Measurements from ENCODE around the gene TMEM100.

The TMEM100 gene

DNA sequence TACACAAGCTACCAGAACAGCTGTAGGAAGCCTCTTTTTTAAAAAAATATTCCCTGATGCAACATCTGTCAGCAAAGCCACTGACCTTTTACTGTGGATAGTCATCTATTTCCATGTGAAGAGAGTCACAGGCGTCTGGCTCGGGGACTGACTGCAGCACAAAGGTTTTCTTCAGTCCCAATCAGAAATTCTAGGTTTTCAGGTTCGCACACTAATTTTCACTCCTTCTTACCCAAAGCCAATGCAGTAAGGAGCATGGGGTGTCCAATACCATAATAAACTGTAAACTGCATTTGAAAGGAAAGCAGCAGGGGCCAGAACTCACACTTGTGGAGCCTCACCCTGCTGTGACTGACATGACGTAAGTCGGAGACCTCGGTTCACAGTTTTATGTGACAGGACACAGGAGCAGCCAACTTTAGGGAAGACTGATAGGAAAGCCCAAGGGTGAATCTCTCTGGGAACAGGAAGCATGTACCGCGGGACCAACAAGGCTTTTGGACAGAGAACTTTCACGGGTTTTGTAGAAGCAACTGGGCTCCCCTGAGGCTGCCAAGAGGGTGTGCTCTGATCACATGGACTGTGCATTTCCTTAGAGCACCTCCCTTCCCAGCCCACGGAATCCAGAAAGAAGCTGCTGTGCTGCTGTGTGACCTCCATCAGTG lies 9.1 kb upstream of the TMEM100 start:
- Mint-ChIP-seq H3K4me1 (ENCODE audit: low read depth) (peaks cover 55% of the 10 kb centered on the region), H3K27me3 (peaks cover 52% of the 10 kb centered on the region), H3K4me3 (peak overlapping the region; percentile 13), H3K27ac (peak overlapping the region; percentile 71), H3K36me3 (ENCODE audit: low read depth) (no peaks in the 10 kb centered on the region), H3K9me3 (no peaks in the 10 kb centered on the region)

DNA sequence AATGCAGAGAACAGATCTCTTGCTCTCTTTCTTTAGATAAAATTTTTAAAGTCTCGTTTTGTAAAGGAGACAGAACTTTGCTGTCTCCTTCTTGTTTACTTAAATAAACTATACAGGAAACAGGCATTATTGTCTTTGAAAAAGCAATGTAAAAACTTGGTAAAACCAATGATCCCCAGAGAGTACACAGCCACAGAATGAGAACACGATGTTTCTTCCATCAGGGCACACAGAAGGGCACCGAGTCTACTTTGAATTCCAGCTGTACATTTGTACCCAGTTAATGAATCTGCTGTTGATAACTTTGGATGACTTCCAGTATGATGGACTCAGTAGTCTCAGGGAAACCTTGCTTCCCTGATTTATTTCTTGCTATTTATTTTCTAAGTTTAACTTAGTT lies 8.1 kb upstream of the TMEM100 start:
- peaks cover 59% of the 10 kb centered on the region for H3K27me3 Mint-ChIP-seq
- H3K9me3 Mint-ChIP-seq, result no peaks in the 10 kb centered on the region
- H3K27ac Mint-ChIP-seq, result no peak overlapping the region
- H3K4me1 Mint-ChIP-seq (ENCODE audit: low read depth), result peaks cover 53% of the 10 kb centered on the region
- no peak overlapping the region for H3K4me3 Mint-ChIP-seq
- H3K36me3 Mint-ChIP-seq (ENCODE audit: low read depth), result no peaks in the 10 kb centered on the region

DNA sequence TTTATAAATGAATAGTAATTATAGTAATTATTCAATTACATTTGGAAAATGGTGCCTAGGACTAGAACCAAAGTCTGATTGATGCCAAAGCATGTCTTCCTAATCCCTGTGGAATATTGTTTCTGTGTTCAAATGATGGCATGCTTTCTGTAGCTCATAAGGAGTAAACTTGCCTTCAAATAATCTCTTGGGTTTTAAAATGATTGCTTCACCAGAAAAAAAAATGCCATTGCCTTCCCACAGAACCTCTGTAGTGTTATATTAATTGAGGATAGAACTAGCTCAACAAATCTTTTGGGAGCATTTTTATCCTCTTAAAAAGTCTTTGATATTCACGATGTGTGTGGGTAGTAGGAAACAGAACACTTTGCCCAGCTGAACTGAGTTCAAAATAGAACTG lies 7.7 kb upstream of the TMEM100 start:
- Mint-ChIP-seq H3K4me3 (no peak overlapping the region), H3K27ac (no peak overlapping the region), H3K27me3 (peaks cover 62% of the 10 kb centered on the region), H3K9me3 (no peaks in the 10 kb centered on the region), H3K36me3 (ENCODE audit: low read depth) (no peaks in the 10 kb centered on the region), H3K4me1 (ENCODE audit: low read depth) (peaks cover 49% of the 10 kb centered on the region)

DNA sequence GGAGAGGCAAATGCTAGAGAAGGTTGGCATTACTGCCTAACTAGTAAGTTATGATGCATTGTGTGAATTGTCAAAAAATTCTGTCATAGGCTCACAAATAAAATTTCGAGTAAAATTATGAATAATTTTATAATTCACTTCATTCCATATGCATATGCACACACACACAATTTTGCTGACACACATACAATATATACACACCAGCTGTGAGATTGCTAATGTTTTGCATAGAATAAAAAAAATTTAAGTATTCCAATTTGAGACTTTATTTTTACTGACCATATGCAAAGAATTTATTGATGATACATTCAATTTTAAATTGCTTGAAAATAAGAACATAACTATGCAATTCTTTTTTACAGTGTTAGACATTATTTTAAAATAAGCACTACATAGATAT lies 6.8 kb upstream of the TMEM100 start:
- H3K4me1 Mint-ChIP-seq (ENCODE audit: low read depth), result peaks cover 40% of the 10 kb centered on the region
- H3K27ac Mint-ChIP-seq, result no peak overlapping the region
- H3K27me3 Mint-ChIP-seq, result peaks cover 71% of the 10 kb centered on the region
- no peak overlapping the region for H3K4me3 Mint-ChIP-seq
- no peaks in the 10 kb centered on the region for H3K9me3 Mint-ChIP-seq
- H3K36me3 Mint-ChIP-seq (ENCODE audit: low read depth), result no peaks in the 10 kb centered on the region

DNA sequence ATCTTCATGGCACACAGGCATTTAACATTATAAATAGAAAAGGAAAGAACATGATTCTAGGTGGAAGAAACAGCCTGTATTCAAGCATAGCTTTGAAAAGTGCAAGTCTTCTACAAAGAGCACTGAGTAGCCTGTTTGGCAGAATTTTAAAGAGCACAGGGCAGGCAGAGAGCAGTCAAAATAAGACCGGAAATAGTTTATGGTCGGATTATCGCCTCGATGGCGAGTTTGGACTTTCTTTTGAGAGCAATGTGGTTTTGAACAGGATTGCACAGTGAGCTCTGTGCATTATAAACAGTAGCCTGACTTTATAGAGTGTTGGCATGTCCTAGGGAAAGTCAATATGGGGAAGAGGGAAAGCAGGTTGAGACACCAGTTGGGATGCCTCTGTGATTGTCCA lies 6.2 kb upstream of the TMEM100 start:
- Mint-ChIP-seq H3K4me1 (ENCODE audit: low read depth) (peaks cover 33% of the 10 kb centered on the region), H3K27ac (no peak overlapping the region), H3K27me3 (peaks cover 75% of the 10 kb centered on the region), H3K4me3 (no peak overlapping the region), H3K36me3 (ENCODE audit: low read depth) (no peaks in the 10 kb centered on the region), H3K9me3 (no peaks in the 10 kb centered on the region)

DNA sequence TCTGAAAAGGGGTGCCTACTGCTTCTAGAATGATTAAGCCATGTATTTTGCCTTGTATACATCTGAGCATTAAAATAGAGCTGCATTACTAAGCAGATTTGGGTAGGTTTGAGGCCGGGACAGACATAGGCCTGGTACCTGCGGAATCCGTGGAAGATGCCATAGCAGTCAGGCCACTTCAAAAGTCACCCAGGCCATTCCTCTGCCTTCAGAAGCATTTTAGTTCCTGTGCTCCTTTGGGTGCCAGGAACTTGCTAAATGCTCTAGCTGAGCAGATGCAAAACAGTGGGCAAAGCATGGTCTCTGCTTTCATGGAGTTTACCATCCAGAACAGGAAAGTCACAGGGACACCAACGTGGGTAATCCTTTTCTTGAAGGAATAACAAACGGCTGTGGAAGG lies 5.7 kb upstream of the TMEM100 start:
- H3K27me3 Mint-ChIP-seq, result peaks cover 80% of the 10 kb centered on the region
- H3K27ac Mint-ChIP-seq, result no peak overlapping the region
- H3K9me3 Mint-ChIP-seq, result no peaks in the 10 kb centered on the region
- H3K36me3 Mint-ChIP-seq (ENCODE audit: low read depth), result no peaks in the 10 kb centered on the region
- peaks cover 29% of the 10 kb centered on the region for H3K4me1 Mint-ChIP-seq (ENCODE audit: low read depth)
- no peak overlapping the region for H3K4me3 Mint-ChIP-seq

DNA sequence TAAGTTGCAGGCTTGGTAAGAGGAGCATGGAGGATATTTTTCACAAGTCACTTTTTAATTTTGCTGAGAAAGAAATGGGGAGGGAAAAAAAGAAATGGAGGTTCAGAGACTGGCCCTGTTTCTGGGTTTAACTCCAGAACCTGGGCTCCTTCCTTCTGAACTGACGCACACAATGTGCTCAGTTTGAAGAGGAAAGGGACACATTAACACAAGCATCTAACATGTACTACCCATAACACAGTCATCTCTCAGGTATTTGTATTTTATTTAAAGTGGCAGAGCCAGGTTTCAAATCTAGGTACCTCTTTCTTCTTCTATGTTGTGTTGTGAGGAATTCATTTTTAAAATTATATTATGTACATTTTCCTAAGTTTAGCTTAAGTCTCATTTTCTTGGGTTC lies 5.3 kb upstream of the TMEM100 start:
- Mint-ChIP-seq H3K27me3 (peaks cover 81% of the 10 kb centered on the region), H3K9me3 (no peaks in the 10 kb centered on the region), H3K4me1 (ENCODE audit: low read depth) (peaks cover 25% of the 10 kb centered on the region), H3K36me3 (ENCODE audit: low read depth) (no peaks in the 10 kb centered on the region), H3K27ac (no peak overlapping the region), H3K4me3 (no peak overlapping the region)

DNA sequence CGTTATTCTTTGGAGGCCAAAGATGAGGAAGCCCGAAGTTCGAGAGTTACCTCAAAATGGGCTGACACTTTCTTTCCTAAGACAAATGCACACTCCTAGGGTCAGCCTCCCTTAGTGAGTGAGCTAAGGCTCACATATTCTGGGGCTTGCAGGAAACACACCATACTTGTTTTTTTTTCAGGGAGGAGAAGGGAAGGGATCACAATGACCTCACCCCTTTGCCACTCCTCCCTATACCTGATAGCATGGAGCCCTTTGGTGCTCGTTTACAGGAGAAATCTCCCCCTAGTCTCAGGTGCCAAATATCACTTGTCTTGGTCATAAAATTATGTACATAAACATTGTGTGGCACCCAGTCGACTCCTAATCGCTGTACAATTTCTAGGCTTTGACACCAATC lies 4.6 kb upstream of the TMEM100 start:
- peaks cover 81% of the 10 kb centered on the region for H3K27me3 Mint-ChIP-seq
- no peaks in the 10 kb centered on the region for H3K36me3 Mint-ChIP-seq (ENCODE audit: low read depth)
- no peak overlapping the region for H3K27ac Mint-ChIP-seq
- H3K4me1 Mint-ChIP-seq (ENCODE audit: low read depth), result peaks cover 21% of the 10 kb centered on the region
- H3K4me3 Mint-ChIP-seq, result no peak overlapping the region
- no peaks in the 10 kb centered on the region for H3K9me3 Mint-ChIP-seq

DNA sequence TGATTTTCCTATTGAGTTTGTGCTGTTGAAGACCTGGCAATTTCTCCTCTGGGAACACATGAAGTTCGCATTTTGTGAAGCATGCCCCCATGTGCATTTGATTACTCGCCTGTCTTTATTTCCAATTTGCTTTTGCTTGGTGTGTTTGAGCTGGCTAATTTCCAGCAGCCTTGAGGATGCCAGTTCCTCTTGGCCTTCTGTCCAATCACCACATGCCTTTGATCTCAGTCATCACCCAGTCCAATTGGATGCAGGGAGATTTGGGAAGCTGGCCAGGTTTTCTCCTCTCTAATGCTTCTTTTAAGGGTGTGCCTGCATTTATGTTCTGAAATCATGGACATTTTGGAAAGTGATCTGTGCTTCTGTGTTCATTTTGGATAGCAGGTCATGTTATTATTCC lies 3.8 kb upstream of the TMEM100 start:
- Mint-ChIP-seq H3K4me1 (ENCODE audit: low read depth) (peaks cover 13% of the 10 kb centered on the region), H3K9me3 (no peaks in the 10 kb centered on the region), H3K4me3 (no peak overlapping the region), H3K27me3 (peaks cover 80% of the 10 kb centered on the region), H3K27ac (no peak overlapping the region), H3K36me3 (ENCODE audit: low read depth) (no peaks in the 10 kb centered on the region)

DNA sequence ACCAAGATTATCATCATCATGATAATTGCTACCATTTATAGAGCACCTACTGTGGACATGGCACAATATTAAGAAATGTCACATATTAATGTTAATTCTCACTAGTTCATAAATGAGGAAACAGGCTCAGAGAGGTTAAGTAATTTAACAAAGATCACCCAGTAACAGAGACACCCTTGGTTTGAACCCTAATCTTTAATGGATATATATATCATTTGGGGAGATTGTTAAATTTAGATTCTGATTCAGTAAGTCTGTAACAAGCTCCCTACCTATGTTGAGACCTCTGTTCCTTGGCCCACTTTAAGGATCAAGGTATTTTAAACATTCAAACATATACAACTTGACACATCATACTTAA lies 804 bp upstream of the TMEM100 start:
- no peaks in the 10 kb centered on the region for H3K36me3 Mint-ChIP-seq (ENCODE audit: low read depth)

DNA sequence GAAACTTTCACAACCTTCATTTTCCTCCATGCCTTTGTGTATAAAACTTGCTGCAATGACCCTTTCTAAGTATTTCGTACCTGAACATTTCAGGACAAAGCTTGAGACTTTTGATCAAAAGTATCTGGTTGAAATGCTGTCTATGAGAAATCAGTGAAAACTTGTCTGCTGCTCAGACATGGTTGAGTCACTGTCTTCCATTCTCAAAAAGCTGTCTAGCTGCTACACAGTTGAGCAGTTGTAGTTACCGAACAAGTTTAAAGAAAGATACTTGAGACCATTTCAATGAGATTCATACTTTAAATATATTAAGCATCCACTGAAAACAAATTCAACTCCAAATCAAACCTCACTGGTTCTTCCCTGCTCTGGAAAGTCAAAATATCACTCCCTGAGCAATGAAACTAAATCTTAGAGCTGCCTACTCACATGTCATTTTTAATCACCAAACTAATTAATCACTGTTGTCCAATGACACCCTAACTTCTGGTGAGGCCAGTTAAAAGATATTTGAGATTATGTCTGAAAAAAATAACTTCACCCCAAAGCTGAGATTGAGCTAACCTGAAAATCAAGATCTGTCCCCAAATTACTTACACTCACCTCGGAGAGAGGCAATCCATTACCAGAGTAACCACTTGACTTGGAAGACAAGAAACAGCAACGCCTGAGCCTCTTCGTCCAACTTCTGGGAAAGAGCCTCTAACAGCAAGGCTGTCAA lies 488 bp downstream of the TMEM100 start:
- Mint-ChIP-seq H3K9me3 (no peaks in the 10 kb centered on the region), H3K4me3 (no peak overlapping the region), H3K27ac (no peak overlapping the region), H3K4me1 (ENCODE audit: low read depth) (peaks cover 4% of the 10 kb centered on the region), H3K36me3 (ENCODE audit: low read depth) (no peaks in the 10 kb centered on the region), H3K27me3 (peaks cover 67% of the 10 kb centered on the region)

More for the DNA sequence above, 804 bp upstream of the TMEM100 start:
- H3K4me3 Mint-ChIP-seq, result no peak overlapping the region
- H3K27ac Mint-ChIP-seq, result no peak overlapping the region
- H3K9me3 Mint-ChIP-seq, result no peaks in the 10 kb centered on the region
- H3K4me1 Mint-ChIP-seq (ENCODE audit: low read depth), result peaks cover 4% of the 10 kb centered on the region
- peaks cover 77% of the 10 kb centered on the region for H3K27me3 Mint-ChIP-seq

DNA sequence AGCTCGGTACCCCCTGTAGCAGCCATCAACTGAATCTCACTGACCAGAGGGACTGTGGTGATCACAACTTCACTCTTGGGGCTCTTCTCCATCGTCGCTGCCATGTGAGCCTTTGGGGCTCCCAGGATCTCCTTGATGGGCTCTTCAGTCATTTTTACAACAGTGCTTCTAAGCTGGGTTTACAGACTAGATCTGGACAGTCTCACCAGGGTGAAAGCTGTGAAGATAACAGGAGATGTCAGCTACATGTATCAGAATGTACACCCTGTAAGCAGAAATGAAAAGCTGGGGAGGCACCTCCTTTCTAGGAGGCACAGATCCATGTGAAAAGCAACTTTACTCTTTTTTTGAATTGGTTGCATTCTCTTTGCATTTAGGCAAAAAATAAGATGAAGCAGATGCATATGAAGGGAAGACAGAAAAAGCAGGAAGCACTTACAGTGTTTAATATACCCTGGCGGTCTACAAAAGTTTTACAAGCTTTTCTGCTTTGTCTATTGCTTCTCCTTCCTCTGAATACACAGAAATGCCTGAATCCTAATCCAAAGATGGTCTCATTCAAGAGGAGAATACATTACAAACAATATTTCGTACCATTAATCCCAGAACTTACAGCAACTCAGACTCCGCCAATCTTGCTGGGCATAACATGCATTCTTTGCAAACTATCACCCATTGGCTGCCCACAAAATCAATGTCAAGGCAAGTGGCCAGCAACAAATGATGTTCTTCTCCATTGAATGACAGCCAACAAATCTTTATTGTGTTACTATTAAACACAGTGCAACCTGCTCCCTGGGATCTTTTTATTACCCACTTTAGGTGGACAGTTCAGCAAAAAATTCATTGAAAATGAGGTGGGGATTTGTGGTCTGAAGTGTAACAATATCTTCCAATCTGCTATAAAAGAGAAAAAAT lies 1.5 kb downstream of the TMEM100 start:
- Mint-ChIP-seq H3K4me1 (ENCODE audit: low read depth) (peaks cover 4% of the 10 kb centered on the region), H3K27me3 (peaks cover 57% of the 10 kb centered on the region), H3K9me3 (no peaks in the 10 kb centered on the region), H3K4me3 (no peak overlapping the region), H3K36me3 (ENCODE audit: low read depth) (no peaks in the 10 kb centered on the region), H3K27ac (no peak overlapping the region)

DNA sequence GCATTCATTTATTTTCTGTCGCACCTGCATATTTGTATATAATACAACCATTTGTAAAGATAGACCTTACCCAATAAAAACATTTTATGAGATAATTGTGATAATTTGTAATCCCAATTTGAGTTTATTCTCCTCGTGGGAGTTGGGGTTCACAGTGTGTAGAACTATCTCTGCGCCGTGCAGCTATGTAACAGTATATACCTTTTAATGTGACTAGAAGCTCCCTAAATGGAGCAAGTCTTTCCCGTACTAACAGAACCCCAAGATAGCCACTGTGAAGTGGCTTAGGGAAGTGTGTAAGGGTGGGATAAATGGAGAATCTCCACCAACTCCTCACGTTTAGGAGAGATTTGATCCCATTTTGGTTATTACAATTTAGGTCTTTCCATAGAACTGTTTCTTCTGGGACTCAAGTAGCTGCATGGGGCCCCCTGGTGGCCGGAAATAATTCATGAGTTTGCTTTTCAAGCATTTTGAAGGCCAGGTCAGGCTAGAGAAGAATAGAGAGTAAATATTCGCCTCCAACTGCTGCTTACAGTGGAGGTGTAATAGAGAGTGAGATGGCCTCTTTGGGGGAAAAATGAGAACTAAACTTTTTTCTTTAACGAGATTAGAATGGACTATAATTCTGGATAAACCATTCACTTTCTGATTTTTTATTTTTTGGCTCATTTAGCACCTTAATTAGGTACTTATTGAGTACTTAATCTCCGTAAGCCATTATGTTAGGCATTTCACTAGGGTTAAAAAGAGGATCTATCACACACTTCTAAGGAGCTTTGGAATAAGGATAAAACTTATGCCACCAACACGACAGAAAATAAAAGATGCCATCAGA lies 4.5 kb downstream of the TMEM100 start:
- Mint-ChIP-seq H3K9me3 (no peaks in the 10 kb centered on the region), H3K27ac (no peak overlapping the region), H3K36me3 (ENCODE audit: low read depth) (no peaks in the 10 kb centered on the region), H3K27me3 (peaks cover 30% of the 10 kb centered on the region), H3K4me3 (no peak overlapping the region), H3K4me1 (ENCODE audit: low read depth) (peaks cover 4% of the 10 kb centered on the region)

DNA sequence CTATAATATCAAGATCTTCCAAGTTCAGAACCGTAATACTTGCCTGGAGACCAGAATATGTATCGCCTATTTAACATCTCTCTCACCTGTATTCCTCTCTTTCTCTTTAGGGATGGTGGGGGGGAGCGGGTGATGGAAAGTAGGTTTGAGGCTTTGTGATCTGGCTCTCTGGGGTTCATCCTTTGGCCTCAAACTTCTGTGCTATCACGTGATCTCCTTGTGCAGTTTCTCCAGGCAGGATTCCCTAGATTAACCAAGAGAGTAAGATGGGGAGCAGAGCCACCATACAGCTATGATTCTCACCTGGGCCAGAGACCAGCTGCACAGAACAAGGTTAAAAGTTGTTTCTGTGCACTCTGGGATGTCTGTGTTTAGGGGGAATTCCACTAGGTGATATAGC lies 5.2 kb downstream of the TMEM100 start:
- Mint-ChIP-seq H3K27me3 (peaks cover 23% of the 10 kb centered on the region), H3K9me3 (no peaks in the 10 kb centered on the region), H3K4me3 (no peak overlapping the region), H3K4me1 (ENCODE audit: low read depth) (no peaks in the 10 kb centered on the region), H3K36me3 (ENCODE audit: low read depth) (no peaks in the 10 kb centered on the region), H3K27ac (no peak overlapping the region)

Data from stimulated activated naive CD8-positive, alpha-beta T cell treated with anti-CD3 and anti-CD28 coated beads, Interleukin-15, Interleukin-2, amounts not matched to agents 100 ng/mL and 50 ng/mL, for 24 hours (primary cell).